GM10847 (cell line): ENCODE data around the gene OR1B1.
"Not testable (repeated sequence)": the region's sequence is repeated elsewhere in the genome, so short reads cannot be mapped to it uniquely, and the experiment has no call there.

Experiments
- POLR2A ChIP-seq: IDR thresholded peaks from 2 replicates; pipeline ENCODE4 v1.6.1; 2011; ENCODE audit not compliant: insufficient read length; ENCODE audit errors: extremely low read depth

The OR1B1 gene

GRCh38 chr9:122657527-122657926 is at the start of gene OR1B1:
Gene OR1B1 (minus strand): TSS chr9:122657627.
- TF ChIP-seq POLR2A, result no peak

- no peak for TF ChIP-seq POLR2A
Observed at GRCh38 chr9:122695696-122696095, 38.3 kb upstream of the OR1B1 start.

GRCh38 chr9:122684851-122685250 is 27.4 kb upstream of the OR1B1 start:
- no peak for TF ChIP-seq POLR2A

GRCh38 chr9:122672481-122672880 is 15.1 kb upstream of the OR1B1 start:
- TF ChIP-seq POLR2A, result no peak

- no peak for TF ChIP-seq POLR2A
Observed at GRCh38 chr9:122661416-122661815, 4.0 kb upstream of the OR1B1 start, which contains the start of gene OR1L1. Gene OR1L1 (plus strand): TSS chr9:122661716. CDS start chr9:122661716, 0 bp downstream.

GRCh38 chr9:122656378-122656777 is 1.0 kb downstream of the OR1B1 start:
- TF ChIP-seq POLR2A, result no peak

- TF ChIP-seq POLR2A, result no peak
Observed at GRCh38 chr9:122642226-122642625, 15.2 kb downstream of the OR1B1 start.

GRCh38 chr9:122619996-122620395 is 37.4 kb downstream of the OR1B1 start:
- no peak for TF ChIP-seq POLR2A

- no peak for TF ChIP-seq POLR2A
Observed at GRCh38 chr9:122614362-122614761, 43.1 kb downstream of the OR1B1 start, which contains the start of gene OR1Q1. Gene OR1Q1 (plus strand): TSS chr9:122614738. CDS start chr9:122614738, 0 bp downstream.

GRCh38 chr9:122609804-122610203 is 47.6 kb downstream of the OR1B1 start:
- no peak for TF ChIP-seq POLR2A

- no peak for TF ChIP-seq POLR2A
Observed at GRCh38 chr9:122606587-122606986, 50.8 kb downstream of the OR1B1 start.

GRCh38 chr9:122605691-122606090 is 51.7 kb downstream of the OR1B1 start:
- TF ChIP-seq POLR2A, result no peak

GRCh38 chr9:122583284-122583683 is 74.1 kb downstream of the OR1B1 start, which contains the start of gene OR1L8:
Gene OR1L8 (minus strand): TSS chr9:122583384. CDS start chr9:122568477, 14,907 bp downstream.
- not testable (repeated sequence) for TF ChIP-seq POLR2A

- TF ChIP-seq POLR2A, result no peak
Observed at GRCh38 chr9:122580360-122580759, 77.1 kb downstream of the OR1B1 start.

GRCh38 chr9:122579874-122580273 is 77.6 kb downstream of the OR1B1 start:
- TF ChIP-seq POLR2A, result no peak
